Measurements from ENCODE around the gene CAMK2D.

- TF ChIP-seq CTCF (IDR thresholded peaks at IDR 0.05; ENCODE audit: borderline replicate concordance, extremely low read depth, low read length, poor library complexity, severe bottlenecking) (peak; percentile 55), EZH2 (IDR thresholded peaks at IDR 0.05; ENCODE audit: borderline replicate concordance, low read depth, low read length, severe bottlenecking) (no peak)
Observed at GRCh38 chr4:113781439-113782040, 20.0 kb upstream of the CAMK2D start.

All from DND-41 (cell line).